A549 treated with DMSO at 1 μM for 4 hours (cell line): ENCODE results near the gene OSBP. TPM values are rescaled to one million over a fixed set of nuclear protein-coding genes. Genes with fewer than 3 reads are reported as not detected.

Experiments used
- total RNA-seq: library from RNA; stranded (reverse); fragments of 200-300 nt; extraction: Qiagen RNA extraction; gene quantifications from 5 replicates; pipeline ENCODE4 v1.2.3, GENCODE V29; 2022; ENCODE audit warnings: low read depth

Gene OSBP
- 27.9 to 32.3 TPM (median 29.9 TPM) in 5 replicates for total RNA-seq

GRCh38 chr11:59615637-59616395 lies at the start of gene OSBP:
Gene OSBP, minus strand, starts transcription at chr11:59615774. Its CDS starts 110 bp downstream, at chr11:59615664.

Other genes starting within 250 kb of the OSBP start
- not detected in 5 replicates for gene OR5A2, start 189.4 kb downstream of the OSBP start, total RNA-seq
- not detected in 5 replicates for gene OR5A1, start 179.3 kb downstream of the OSBP start, total RNA-seq
- gene OR4D6, start 158.8 kb downstream of the OSBP start, total RNA-seq: not detected in 5 replicates
- gene OR4D10, start 142.5 kb downstream of the OSBP start, total RNA-seq: not detected in 5 replicates
- gene OR4D11, start 112.2 kb downstream of the OSBP start, total RNA-seq: not detected in 5 replicates
- not detected in 5 replicates for gene OR4D9, start 104.2 kb downstream of the OSBP start, total RNA-seq
- gene PATL1, start 53.3 kb upstream of the OSBP start, total RNA-seq: 43.8 to 49.6 TPM (median 48.8 TPM) in 5 replicates
- not detected in 5 replicates for gene OR10V1, start 98.1 kb upstream of the OSBP start, total RNA-seq
- 21.0 to 33.6 TPM (median 28.0 TPM) in 5 replicates for gene STX3, start 139.6 kb upstream of the OSBP start, total RNA-seq
- gene MRPL16, start 195.0 kb upstream of the OSBP start, total RNA-seq: 56.5 to 65.0 TPM (median 61.7 TPM) in 5 replicates
- gene CBLIF, start 229.7 kb upstream of the OSBP start, total RNA-seq: not detected in 5 replicates